IMR-90 (cell line): ENCODE results near the gene CYTH1. TPM values are rescaled to one million over a fixed set of nuclear protein-coding genes. Genes with fewer than 3 reads are reported as not detected.

Experiments used
- ATAC-seq: fragments of 200-7000 bp; cut with Tn5 transposase; 2 replicates; pipeline ENCODE4 v1.9.1; 2020; ENCODE audit warnings: low read depth, mild to moderate bottlenecking, moderate library complexity
- BruUV-seq: library from RNA; stranded (reverse); fragments of 400-500 nt; replicated peaks from 2 replicates; lab custom pipeline; 2021; lab: Mats Ljungman, UMichigan
- CTCF ChIA-PET: fragments of 300-600 bp; formaldehyde crosslinking; extraction: SDS; loops from one replicate; lab custom pipeline; 2021; ENCODE audit warnings: antibody characterized with exemption; lab: Yijun Ruan, JAX
- POLR2A ChIA-PET: fragments of 300-600 bp; sonication (Branson Sonifier 250); formaldehyde crosslinking; loops from one replicate; lab custom pipeline; 2022; ENCODE audit warnings: antibody characterized with exemption; ENCODE audit not compliant: unreplicated experiment; lab: Charles Lee
- DNase-seq: peaks from one replicate; pipeline ENCODE4 v3.0.0; 2013
- H2AFZ ChIP-seq: replicated peaks from 2 replicates; pipeline ENCODE3; 2013; ENCODE audit warnings: low read length, mild to moderate bottlenecking; ENCODE audit not compliant: poor library complexity
- H2AK5ac ChIP-seq: 2 replicates; pipeline ENCODE4 v1.6.1; 2013; ENCODE audit warnings: low read depth, low read length, inconsistent platforms
- H2AK9ac ChIP-seq: replicated peaks from 2 replicates; pipeline ENCODE3; 2013; ENCODE audit warnings: mild to moderate bottlenecking, low read depth, low read length, moderate library complexity; ENCODE audit not compliant: poor library complexity
- H2BK120ac ChIP-seq: 2 replicates; pipeline ENCODE4 v1.6.1; 2013; ENCODE audit warnings: low read depth, low read length, inconsistent platforms
- H2BK15ac ChIP-seq: 3 replicates; pipeline ENCODE4 v1.6.1; 2013; ENCODE audit warnings: low read depth, low read length, inconsistent platforms
- H2BK20ac ChIP-seq: 2 replicates; pipeline ENCODE4 v1.6.1; 2013; ENCODE audit warnings: low read depth, mild to moderate bottlenecking, inconsistent platforms, low read length, moderate library complexity
- H2BK5ac ChIP-seq: 2 replicates; pipeline ENCODE4 v1.6.1; 2013; ENCODE audit warnings: mild to moderate bottlenecking, low read depth, low read length, inconsistent platforms; ENCODE audit not compliant: poor library complexity, severe bottlenecking
- H3K14ac ChIP-seq: replicated peaks from 2 replicates; pipeline ENCODE4 v1.6.1; 2013; ENCODE audit warnings: low read depth, low read length, inconsistent platforms
- H3K18ac ChIP-seq: 2 replicates; pipeline ENCODE4 v1.6.1; 2013; ENCODE audit warnings: low read depth, low read length, control low read depth
- H3K23ac ChIP-seq: 2 replicates; pipeline ENCODE4 v1.6.1; 2013; ENCODE audit warnings: low read depth, low read length, inconsistent platforms
- H3K27ac ChIP-seq: 2 replicates; pipeline ENCODE4 v1.5.1; 2013; ENCODE audit warnings: mild to moderate bottlenecking, control low read depth, low read length; ENCODE audit not compliant: insufficient read depth
- H3K27me3 ChIP-seq: 2 replicates; pipeline ENCODE4 v1.6.1; 2013; ENCODE audit warnings: low read length; ENCODE audit not compliant: control insufficient read depth, insufficient read depth
- H3K36me3 ChIP-seq: 2 replicates; pipeline ENCODE4 v1.6.1; 2013; ENCODE audit warnings: low read length, mixed read lengths; ENCODE audit not compliant: control insufficient read depth, insufficient read depth
- H3K4ac ChIP-seq: 2 replicates; pipeline ENCODE4 v1.6.1; 2013; ENCODE audit warnings: low read depth, low read length, inconsistent platforms
- H3K4me1 ChIP-seq: 2 replicates; pipeline ENCODE4 v1.6.1; 2013; ENCODE audit warnings: low read length, mixed read lengths; ENCODE audit not compliant: control insufficient read depth, insufficient read depth
- H3K4me2 ChIP-seq: 2 replicates; pipeline ENCODE4 v1.6.1; 2013; ENCODE audit warnings: low read depth, mild to moderate bottlenecking, control low read depth, low read length, moderate library complexity
- H3K4me3 ChIP-seq: 2 replicates; pipeline ENCODE4 v1.5.1; 2013; ENCODE audit warnings: low read depth, mild to moderate bottlenecking, control low read depth, low read length, moderate library complexity; ENCODE audit not compliant: insufficient read depth
- H3K56ac ChIP-seq: 2 replicates; pipeline ENCODE4 v1.6.1; 2013; ENCODE audit warnings: low read length, inconsistent platforms; ENCODE audit not compliant: insufficient read depth; ENCODE audit errors: extremely low read depth
- H3K79me1 ChIP-seq, 2 experiments: 2 replicates each; pipeline ENCODE4 v1.6.1; 2013; ENCODE audit warnings: low read length in 2 of 2, inconsistent platforms in 1 of 2, low read depth in 1 of 2
- H3K9ac ChIP-seq: 2 replicates; pipeline ENCODE4 v1.6.1; 2013; ENCODE audit warnings: low read depth, low read length, control low read depth
- H3K9me1 ChIP-seq: 2 replicates; pipeline ENCODE4 v1.6.1; 2013; ENCODE audit warnings: low read length, inconsistent platforms; ENCODE audit not compliant: insufficient read depth
- H3K9me3 ChIP-seq: 2 replicates; pipeline ENCODE4 v1.6.1; 2013; ENCODE audit warnings: low read length; ENCODE audit not compliant: control insufficient read depth, insufficient read depth
- H4K20me1 ChIP-seq: 2 replicates; pipeline ENCODE4 v1.6.1; 2013; ENCODE audit warnings: low read length, inconsistent platforms; ENCODE audit not compliant: insufficient read depth
- H4K5ac ChIP-seq: 2 replicates; pipeline ENCODE4 v1.6.1; 2013; ENCODE audit warnings: mild to moderate bottlenecking, low read depth, low read length, control low read depth
- H4K8ac ChIP-seq, 2 experiments: 2 replicates each; pipeline ENCODE4 v1.6.1; 2013; ENCODE audit warnings: low read depth in 2 of 2, low read length in 2 of 2, control low read depth in 1 of 2, inconsistent platforms in 1 of 2
- H4K91ac ChIP-seq: 2 replicates; pipeline ENCODE4 v1.6.1; 2013; ENCODE audit warnings: low read depth, low read length, inconsistent platforms; ENCODE audit not compliant: insufficient read depth
- BHLHE40 ChIP-seq: fragments of 150-350 bp; IDR thresholded peaks from 2 replicates; pipeline ENCODE4 v1.6.1; 2016; ENCODE audit warnings: mild to moderate bottlenecking, low read depth, low read length
- CHD1 ChIP-seq: IDR thresholded peaks from 2 replicates; pipeline ENCODE4 v1.6.1; 2012; ENCODE audit warnings: low read depth, low read length, improper control_type of control experiment
- CTCF ChIP-seq: conservative IDR thresholded peaks from 2 replicates; pipeline ENCODE4 v1.5.1; 2012; ENCODE audit warnings: mild to moderate bottlenecking, low read depth, low read length, improper control_type of control experiment
- ELK1 ChIP-seq: fragments of 150-350 bp; IDR thresholded peaks from 2 replicates; pipeline ENCODE4 v1.6.1; 2016; ENCODE audit warnings: low read depth, mild to moderate bottlenecking, low read length, moderate library complexity, borderline replicate concordance
- FOS ChIP-seq: fragments of 150-350 bp; IDR thresholded peaks from 2 replicates; pipeline ENCODE4 v1.6.1; 2016; ENCODE audit warnings: low read depth, low read length
- POLR2A ChIP-seq: IDR thresholded peaks from 2 replicates; pipeline ENCODE4 v1.6.1; 2012; ENCODE audit warnings: mild to moderate bottlenecking, low read depth, low read length
- SMC3 ChIP-seq: fragments of 150-350 bp; IDR thresholded peaks from 2 replicates; pipeline ENCODE4 v1.6.1; 2016; ENCODE audit warnings: low read depth, mild to moderate bottlenecking, antibody characterized with exemption, low read length, moderate library complexity
- USF2 ChIP-seq: fragments of 150-350 bp; IDR thresholded peaks from 2 replicates; pipeline ENCODE4 v1.6.1; 2017; ENCODE audit warnings: mild to moderate bottlenecking, antibody characterized with exemption, low read length, low read depth
- WGBS, 2 experiments: methylation state at CpG; one replicate each; pipeline versions ENCODE4 v1.1.5 to v1.1.7; 2013; ENCODE audit warnings: missing lambda C conversion rate in 2 of 2; ENCODE audit not compliant: insufficient read length in 1 of 2; ENCODE audit errors: extremely low coverage in 2 of 2; 5-methylcytosine and 5-hydroxymethylcytosine counted together
- dilution Hi-C: fragments of 300-500 bp; cut with HindIII; formaldehyde crosslinking; loops from one replicate; pipeline ENCODE4 v1.14.3; 2018; ENCODE audit warnings: low sequenced_read_pairs; ENCODE audit not compliant: unreplicated experiment
- in situ Hi-C: fragments of 300-500 bp; cut with MboI; formaldehyde crosslinking; loops from 3 replicates; pipeline ENCODE4 v1.14.3; 2019; ENCODE audit warnings: low sequenced_read_pairs, inconsistent platforms, mixed read lengths
- intact Hi-C: fragments of 100-400 bp; cut with micrococcal nuclease; formaldehyde crosslinking; loops from 2 replicates; pipeline ENCODE4 v1.10.0; 2022
- polyA plus RNA-seq, 3 experiments: library from polyadenylated mRNA; depleted of rRNA; stranded (reverse); fragments of >200 nt; gene quantifications; 2 replicates each; pipeline ENCODE4 v1.2.3, GENCODE V29; 2012; ENCODE audit warnings: low replicate concordance in 1 of 3
- total RNA-seq: library from RNA; depleted of rRNA; stranded (reverse); fragments of >200 nt; gene quantifications from 2 replicates; pipeline ENCODE4 v1.2.3, GENCODE V29; 2012

The CYTH1 gene
- total and polyA plus RNA-seq, 2 of the 4 experiments (the other 2 are of a cell fraction): 7.9 to 12.4 TPM

- no peak overlapping the region for H3K23ac ChIP-seq
- dilution Hi-C loops: no loop called here
- no TSS peak for BruUV-seq
- H2AK5ac ChIP-seq: no peak overlapping the region
- no peak overlapping the region for H4K8ac ChIP-seq
- H3K27ac ChIP-seq: no peak overlapping the region
- DNase-seq (no peak), ATAC-seq (no peak)
- H3K9ac ChIP-seq: no peak overlapping the region
- H4K20me1 ChIP-seq: peaks cover 13% of the 10 kb centered on the region
- no peak overlapping the region for H3K4me3 ChIP-seq
- no peak overlapping the region for H3K4me2 ChIP-seq
- no peak overlapping the region for H2BK15ac ChIP-seq
- no peak overlapping the region for H3K18ac ChIP-seq
- in situ Hi-C loops: no loop called here
- no peaks in the 10 kb centered on the region for H3K9me3 ChIP-seq
- intact Hi-C loops: no loop called here
- no peak overlapping the region for H3K56ac ChIP-seq
- POLR2A ChIA-PET: no interaction called here
- H2BK5ac ChIP-seq: no peak overlapping the region
- H4K5ac ChIP-seq: no peak overlapping the region
- H3K9me1 ChIP-seq: peaks cover 5% of the 10 kb centered on the region; the same call in 1 of the 2 replicates
- no peak overlapping the region for H3K14ac ChIP-seq
- no peak overlapping the region for H4K91ac ChIP-seq
- no peak overlapping the region for H2BK20ac ChIP-seq
- 93% methylated on average over 12 of the region's 14 CpGs; no CpG with 5 or more reads in 1 of the 2 experiments for WGBS, 2 experiments
- peaks cover 62% of the 10 kb centered on the region for H3K36me3 ChIP-seq
- no peak overlapping the region for H3K4ac ChIP-seq
- no peak overlapping the region for H2AFZ ChIP-seq
- CTCF ChIA-PET: interaction anchor here (0.8 to 1.2 kb wide), 2 partner anchors 15 to 309 kb away, joined by 3 read pairs; no protein-coding TSS in a partner anchor
- H3K79me1 ChIP-seq: peaks cover 19 to 53% of the 10 kb centered on the region in 2 experiments
- H3K27me3 ChIP-seq: no peaks in the 10 kb centered on the region
- H2AK9ac ChIP-seq: no peak overlapping the region
- no peaks in the 10 kb centered on the region for H3K4me1 ChIP-seq
- no peak overlapping the region for H2BK120ac ChIP-seq
- TF ChIP-seq CHD1 (no peak), CTCF (no peak), SMC3 (no peak), POLR2A (no peak), USF2 (no peak), BHLHE40 (no peak), FOS (no peak), ELK1 (no peak)
Observed at GRCh38 chr17:78805301-78805700, 23.2 kb upstream of the CYTH1 start.
